ENCODE data around the gene UBE2Z. TPM values are rescaled to one million over a fixed set of nuclear protein-coding genes. Genes with fewer than 3 reads are reported as not detected.

The UBE2Z gene
- polyA plus RNA-seq, 1 donor from 2014 or later: 70.3 TPM

GRCh38 chr17:48869821-48870318, 38.3 kb upstream of the UBE2Z start:
- Histone ChIP-seq H3K9ac (ENCODE audit: low read length) (no peak overlapping the region), H2AFZ (ENCODE audit: low read depth, low read length) (no peak overlapping the region)

GRCh38 chr17:48871035-48871550, 37.1 kb upstream of the UBE2Z start:
- Histone ChIP-seq H3F3A (ENCODE audit: insufficient read depth, low read length, poor library complexity, severe bottlenecking) (no peaks in the 10 kb centered on the region), H3K9ac (ENCODE audit: low read length) (no peak overlapping the region), H3K36me3 (ENCODE audit: insufficient read depth, low read length) (no peaks in the 10 kb centered on the region), H3K4me3 (ENCODE audit: low read length) (no peak overlapping the region), H2AFZ (ENCODE audit: low read depth, low read length) (no peak overlapping the region), H3K9me2 (ENCODE audit: insufficient read depth, low read length) (no peaks in the 10 kb centered on the region), H3K4me2 (ENCODE audit: low read length) (no peak overlapping the region), H4K20me1 (ENCODE audit: insufficient read depth) (no peaks in the 10 kb centered on the region), H3K79me2 (replicated peaks; ENCODE audit: insufficient read depth, low read length) (no peaks in the 10 kb centered on the region), H3K27me3 (ENCODE audit: insufficient read depth, low read depth, low read length) (no peaks in the 10 kb centered on the region), H3K27ac (ENCODE audit: low read length) (no peak overlapping the region), H3K9me3 (ENCODE audit: low read length) (no peaks in the 10 kb centered on the region)
- TF ChIP-seq MXI1 (conservative IDR thresholded peaks at IDR 0.05; ENCODE audit: poor library complexity, severe bottlenecking): no peak
- TF ChIP-seq, protein P1, sequence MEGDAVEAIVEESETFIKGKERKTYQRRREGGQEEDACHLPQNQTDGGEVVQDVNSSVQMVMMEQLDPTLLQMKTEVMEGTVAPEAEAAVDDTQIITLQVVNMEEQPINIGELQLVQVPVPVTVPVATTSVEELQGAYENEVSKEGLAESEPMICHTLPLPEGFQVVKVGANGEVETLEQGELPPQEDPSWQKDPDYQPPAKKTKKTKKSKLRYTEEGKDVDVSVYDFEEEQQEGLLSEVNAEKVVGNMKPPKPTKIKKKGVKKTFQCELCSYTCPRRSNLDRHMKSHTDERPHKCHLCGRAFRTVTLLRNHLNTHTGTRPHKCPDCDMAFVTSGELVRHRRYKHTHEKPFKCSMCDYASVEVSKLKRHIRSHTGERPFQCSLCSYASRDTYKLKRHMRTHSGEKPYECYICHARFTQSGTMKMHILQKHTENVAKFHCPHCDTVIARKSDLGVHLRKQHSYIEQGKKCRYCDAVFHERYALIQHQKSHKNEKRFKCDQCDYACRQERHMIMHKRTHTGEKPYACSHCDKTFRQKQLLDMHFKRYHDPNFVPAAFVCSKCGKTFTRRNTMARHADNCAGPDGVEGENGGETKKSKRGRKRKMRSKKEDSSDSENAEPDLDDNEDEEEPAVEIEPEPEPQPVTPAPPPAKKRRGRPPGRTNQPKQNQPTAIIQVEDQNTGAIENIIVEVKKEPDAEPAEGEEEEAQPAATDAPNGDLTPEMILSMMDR (IDR thresholded peaks at IDR 0.05; ENCODE audit: poor library complexity, severe bottlenecking): no peak
- TF ChIP-seq TAF1 (IDR thresholded peaks at IDR 0.05; ENCODE audit: low read depth): no peak
- no peak for TF ChIP-seq SMC3 (conservative IDR thresholded peaks at IDR 0.05; ENCODE audit: poor library complexity)
- TF ChIP-seq, protein P2, sequence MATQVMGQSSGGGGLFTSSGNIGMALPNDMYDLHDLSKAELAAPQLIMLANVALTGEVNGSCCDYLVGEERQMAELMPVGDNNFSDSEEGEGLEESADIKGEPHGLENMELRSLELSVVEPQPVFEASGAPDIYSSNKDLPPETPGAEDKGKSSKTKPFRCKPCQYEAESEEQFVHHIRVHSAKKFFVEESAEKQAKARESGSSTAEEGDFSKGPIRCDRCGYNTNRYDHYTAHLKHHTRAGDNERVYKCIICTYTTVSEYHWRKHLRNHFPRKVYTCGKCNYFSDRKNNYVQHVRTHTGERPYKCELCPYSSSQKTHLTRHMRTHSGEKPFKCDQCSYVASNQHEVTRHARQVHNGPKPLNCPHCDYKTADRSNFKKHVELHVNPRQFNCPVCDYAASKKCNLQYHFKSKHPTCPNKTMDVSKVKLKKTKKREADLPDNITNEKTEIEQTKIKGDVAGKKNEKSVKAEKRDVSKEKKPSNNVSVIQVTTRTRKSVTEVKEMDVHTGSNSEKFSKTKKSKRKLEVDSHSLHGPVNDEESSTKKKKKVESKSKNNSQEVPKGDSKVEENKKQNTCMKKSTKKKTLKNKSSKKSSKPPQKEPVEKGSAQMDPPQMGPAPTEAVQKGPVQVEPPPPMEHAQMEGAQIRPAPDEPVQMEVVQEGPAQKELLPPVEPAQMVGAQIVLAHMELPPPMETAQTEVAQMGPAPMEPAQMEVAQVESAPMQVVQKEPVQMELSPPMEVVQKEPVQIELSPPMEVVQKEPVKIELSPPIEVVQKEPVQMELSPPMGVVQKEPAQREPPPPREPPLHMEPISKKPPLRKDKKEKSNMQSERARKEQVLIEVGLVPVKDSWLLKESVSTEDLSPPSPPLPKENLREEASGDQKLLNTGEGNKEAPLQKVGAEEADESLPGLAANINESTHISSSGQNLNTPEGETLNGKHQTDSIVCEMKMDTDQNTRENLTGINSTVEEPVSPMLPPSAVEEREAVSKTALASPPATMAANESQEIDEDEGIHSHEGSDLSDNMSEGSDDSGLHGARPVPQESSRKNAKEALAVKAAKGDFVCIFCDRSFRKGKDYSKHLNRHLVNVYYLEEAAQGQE (IDR thresholded peaks at IDR 0.05; ENCODE audit: borderline replicate concordance): no peak
- TF ChIP-seq EP300 (conservative IDR thresholded peaks at IDR 0.05; ENCODE audit: poor library complexity, severe bottlenecking): no peak
- TF ChIP-seq EZH2 (IDR thresholded peaks at IDR 0.05; ENCODE audit: borderline replicate concordance, insufficient read depth, low read length, poor library complexity, severe bottlenecking): no peak
- no peak for TF ChIP-seq POLR2AphosphoS5 (IDR thresholded peaks at IDR 0.05)
- TF ChIP-seq RAD21 (conservative IDR thresholded peaks at IDR 0.05): no peak

More at GRCh38 chr17:48869821-48870318, 38.3 kb upstream of the UBE2Z start:
- Histone ChIP-seq H3K9me3 (ENCODE audit: low read length) (no peaks in the 10 kb centered on the region), H3K4me2 (ENCODE audit: low read length) (no peak overlapping the region), H3K27ac (ENCODE audit: low read length) (no peak overlapping the region), H3F3A (ENCODE audit: insufficient read depth, low read length, poor library complexity, severe bottlenecking) (no peaks in the 10 kb centered on the region), H3K27me3 (ENCODE audit: insufficient read depth, low read depth, low read length) (no peaks in the 10 kb centered on the region), H3K36me3 (ENCODE audit: insufficient read depth, low read length) (no peaks in the 10 kb centered on the region), H3K9me2 (ENCODE audit: insufficient read depth, low read length) (no peaks in the 10 kb centered on the region), H3K4me3 (ENCODE audit: low read length) (no peak overlapping the region), H4K20me1 (ENCODE audit: insufficient read depth) (no peaks in the 10 kb centered on the region), H3K79me2 (replicated peaks; ENCODE audit: insufficient read depth, low read length) (no peaks in the 10 kb centered on the region)
- TF ChIP-seq SMC3 (conservative IDR thresholded peaks at IDR 0.05; ENCODE audit: poor library complexity): no peak
- no peak for TF ChIP-seq RAD21 (conservative IDR thresholded peaks at IDR 0.05)
- TF ChIP-seq POLR2AphosphoS5 (IDR thresholded peaks at IDR 0.05): no peak
- no peak for TF ChIP-seq EP300 (conservative IDR thresholded peaks at IDR 0.05; ENCODE audit: poor library complexity, severe bottlenecking)
- TF ChIP-seq EZH2 (IDR thresholded peaks at IDR 0.05; ENCODE audit: borderline replicate concordance, insufficient read depth, low read length, poor library complexity, severe bottlenecking): no peak
- no peak for TF ChIP-seq TAF1 (IDR thresholded peaks at IDR 0.05; ENCODE audit: low read depth)
- no peak for TF ChIP-seq MXI1 (conservative IDR thresholded peaks at IDR 0.05; ENCODE audit: poor library complexity, severe bottlenecking)
- TF ChIP-seq, protein P2 (IDR thresholded peaks at IDR 0.05; ENCODE audit: borderline replicate concordance): no peak
- TF ChIP-seq, protein P1 (IDR thresholded peaks at IDR 0.05; ENCODE audit: poor library complexity, severe bottlenecking): no peak

All from neural cell (in vitro differentiated cells).